H1 (cell line): ENCODE results near the gene BICRAL.

Experiments
- HDAC6 ChIP-seq: IDR thresholded peaks from one replicate; pipeline ENCODE4 v1.7.1; 2012; ENCODE audit warnings: low read depth, mild to moderate bottlenecking, inconsistent platforms, low read length, moderate library complexity
- JUN ChIP-seq: IDR thresholded peaks from 2 replicates; pipeline ENCODE4 v1.6.1; 2011; ENCODE audit warnings: low read depth, mild to moderate bottlenecking, improper control_type of control experiment, low read length
- NRF1 ChIP-seq: IDR thresholded peaks from 2 replicates; pipeline ENCODE4 v1.6.1; 2011; ENCODE audit warnings: mild to moderate bottlenecking, low read depth, low read length, improper control_type of control experiment
- POLR2A ChIP-seq, 2 experiments: IDR thresholded peaks; 1 replicate in 1 of 2; 2 replicates in 1 of 2; pipeline ENCODE4 v1.6.1; 2011; ENCODE audit warnings: low read depth in 2 of 2, low read length in 2 of 2, mild to moderate bottlenecking in 2 of 2; ENCODE audit errors: control extremely low read depth in 1 of 2
- POLR2AphosphoS5 ChIP-seq: IDR thresholded peaks from 2 replicates; pipeline ENCODE4 v1.6.1; 2011; ENCODE audit warnings: low read depth, low read length
- RXRA ChIP-seq: IDR thresholded peaks from 2 replicates; pipeline ENCODE4 v1.6.1; 2011; ENCODE audit warnings: low read depth, mild to moderate bottlenecking, low read length, moderate library complexity; ENCODE audit not compliant: insufficient read depth
- SIN3A ChIP-seq, 2 experiments: IDR thresholded peaks in 1 of 2; conservative IDR thresholded peaks in 1 of 2; 2 replicates each; pipeline ENCODE4 v1.6.1; 2011 to 2012; ENCODE audit warnings: low read length in 2 of 2, improper control_type of control experiment in 1 of 2, low read depth in 1 of 2, mild to moderate bottlenecking in 1 of 2
- TAF7 ChIP-seq: optimal IDR thresholded peaks from 2 replicates; pipeline ENCODE3; 2011; ENCODE audit warnings: low read depth, mild to moderate bottlenecking, inconsistent platforms, low read length, moderate library complexity, borderline replicate concordance
- TBP ChIP-seq: IDR thresholded peaks from 2 replicates; pipeline ENCODE4 v1.6.1; 2011; ENCODE audit warnings: low read depth, low read length, improper control_type of control experiment
- TF ChIP-seq, protein P1 (sequence below), 3 experiments: IDR thresholded peaks; 1 replicate in 2 of 3; 2 replicates in 1 of 3; pipeline versions ENCODE4 v1.5.1 to v1.6.1; 2011; ENCODE audit warnings: low read length in 3 of 3, mild to moderate bottlenecking in 3 of 3, inconsistent platforms in 2 of 3, low read depth in 1 of 3, moderate library complexity in 1 of 3; ENCODE audit not compliant: insufficient read depth in 1 of 3; ENCODE audit errors: control extremely low read depth in 1 of 3

DNA sequence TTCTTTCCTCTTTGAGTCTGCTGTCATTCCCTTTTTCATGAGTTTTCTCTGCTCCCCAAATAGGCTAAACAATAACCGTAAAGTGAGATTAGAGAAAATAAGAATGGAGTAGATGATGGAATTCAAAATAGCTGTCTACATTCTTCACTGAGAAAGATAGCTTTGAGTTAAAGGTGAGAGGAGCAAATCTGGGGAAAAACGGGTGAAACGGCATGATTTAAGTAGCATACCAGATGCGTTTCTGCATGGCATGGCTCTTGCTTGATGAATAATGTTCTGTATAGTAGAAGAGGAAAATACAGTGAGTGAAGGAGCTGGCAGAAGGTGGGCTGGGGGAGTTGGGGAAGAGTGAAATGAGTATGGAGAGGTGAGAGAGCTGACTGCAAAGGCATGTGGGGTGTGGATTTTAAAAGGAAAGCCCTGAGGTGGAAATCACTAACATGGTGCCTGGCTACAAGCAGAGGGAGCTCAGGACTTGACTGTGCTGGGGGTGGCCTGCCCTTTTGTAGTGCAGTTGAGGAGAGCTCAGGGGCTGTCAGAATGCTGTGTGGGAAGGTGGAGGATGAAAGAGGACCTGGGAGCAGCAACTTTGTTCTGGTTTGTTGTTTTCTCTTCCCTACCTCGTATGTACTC is 8.8 kb downstream of the BICRAL start:
- TF ChIP-seq POLR2A (IDR thresholded peaks at IDR 0.05; ENCODE audit: control extremely low read depth in 1 of 2, low read depth in 2 of 2, low read length in 2 of 2) (no peak), NRF1 (no peak), POLR2AphosphoS5 (peak; percentile 61; the same call in 1 of the 2 replicates), RXRA (no peak), SIN3A (conservative IDR thresholded peaks at IDR 0.05 in 1 of 2, IDR thresholded peaks at IDR 0.05 in 1 of 2; ENCODE audit: low read depth in 1 of 2, low read length in 2 of 2) (no peak), TBP (no peak), TAF7 (no peak), HDAC6 (no peak), JUN (no peak)
- TF ChIP-seq, protein P1, sequence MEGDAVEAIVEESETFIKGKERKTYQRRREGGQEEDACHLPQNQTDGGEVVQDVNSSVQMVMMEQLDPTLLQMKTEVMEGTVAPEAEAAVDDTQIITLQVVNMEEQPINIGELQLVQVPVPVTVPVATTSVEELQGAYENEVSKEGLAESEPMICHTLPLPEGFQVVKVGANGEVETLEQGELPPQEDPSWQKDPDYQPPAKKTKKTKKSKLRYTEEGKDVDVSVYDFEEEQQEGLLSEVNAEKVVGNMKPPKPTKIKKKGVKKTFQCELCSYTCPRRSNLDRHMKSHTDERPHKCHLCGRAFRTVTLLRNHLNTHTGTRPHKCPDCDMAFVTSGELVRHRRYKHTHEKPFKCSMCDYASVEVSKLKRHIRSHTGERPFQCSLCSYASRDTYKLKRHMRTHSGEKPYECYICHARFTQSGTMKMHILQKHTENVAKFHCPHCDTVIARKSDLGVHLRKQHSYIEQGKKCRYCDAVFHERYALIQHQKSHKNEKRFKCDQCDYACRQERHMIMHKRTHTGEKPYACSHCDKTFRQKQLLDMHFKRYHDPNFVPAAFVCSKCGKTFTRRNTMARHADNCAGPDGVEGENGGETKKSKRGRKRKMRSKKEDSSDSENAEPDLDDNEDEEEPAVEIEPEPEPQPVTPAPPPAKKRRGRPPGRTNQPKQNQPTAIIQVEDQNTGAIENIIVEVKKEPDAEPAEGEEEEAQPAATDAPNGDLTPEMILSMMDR (IDR thresholded peaks at IDR 0.05; ENCODE audit: control extremely low read depth in 1 of 3, insufficient read depth in 1 of 3, low read depth in 1 of 3, low read length in 3 of 3) = no peak
